Measurements from ENCODE around the gene CLINT1.

The CLINT1 gene

GRCh38 chr5:157820593-157821252, 38.2 kb downstream of the CLINT1 start:
- no peak for DNase-seq (ENCODE audit: low read depth)

- no peak for DNase-seq (ENCODE audit: low read depth)
These were observed 39.3 kb downstream of the CLINT1 start for GRCh38 chr5:157819502-157820115.

- no peak for DNase-seq (ENCODE audit: low read depth)
These were observed 40.6 kb downstream of the CLINT1 start for GRCh38 chr5:157818368-157818767.

- no peak for DNase-seq (ENCODE audit: low read depth)
These were observed 41.0 kb downstream of the CLINT1 start for GRCh38 chr5:157817928-157818327.

- DNase-seq (ENCODE audit: low read depth), result no peak
These were observed 41.6 kb downstream of the CLINT1 start for GRCh38 chr5:157817387-157817702.

GRCh38 chr5:157816682-157817386, 42.1 kb downstream of the CLINT1 start:
- DNase-seq (ENCODE audit: low read depth), result no peak

GRCh38 chr5:157812086-157812485, 46.9 kb downstream of the CLINT1 start:
- DNase-seq (ENCODE audit: low read depth), result no peak

GRCh38 chr5:157808043-157808442, 50.9 kb downstream of the CLINT1 start:
- no peak for DNase-seq (ENCODE audit: low read depth)

- no peak for DNase-seq (ENCODE audit: low read depth)
These were observed 56.2 kb downstream of the CLINT1 start for GRCh38 chr5:157802736-157803135.

GRCh38 chr5:157800137-157800536, 58.8 kb downstream of the CLINT1 start:
- DNase-seq (ENCODE audit: low read depth), result no peak

- no peak for DNase-seq (ENCODE audit: low read depth)
These were observed 59.4 kb downstream of the CLINT1 start for GRCh38 chr5:157799578-157799977.

GRCh38 chr5:157793301-157793700, 65.6 kb downstream of the CLINT1 start:
- DNase-seq (ENCODE audit: low read depth), result no peak

- no peak for DNase-seq (ENCODE audit: low read depth)
These were observed 73.1 kb downstream of the CLINT1 start for GRCh38 chr5:157785801-157786200.

GRCh38 chr5:157779221-157779620, 79.7 kb downstream of the CLINT1 start:
- no peak for DNase-seq (ENCODE audit: low read depth)

GRCh38 chr5:157778121-157778805, 80.7 kb downstream of the CLINT1 start:
- no peak for DNase-seq (ENCODE audit: low read depth)

- no peak for DNase-seq (ENCODE audit: low read depth)
These were observed 86.8 kb downstream of the CLINT1 start for GRCh38 chr5:157772127-157772526.

GRCh38 chr5:157770665-157771064, 88.3 kb downstream of the CLINT1 start:
- DNase-seq (ENCODE audit: low read depth), result no peak

GRCh38 chr5:157767689-157768088, 91.3 kb downstream of the CLINT1 start:
- DNase-seq (ENCODE audit: low read depth), result no peak

GRCh38 chr5:157766902-157767301, 92.0 kb downstream of the CLINT1 start:
- no peak for DNase-seq (ENCODE audit: low read depth)

GRCh38 chr5:157766442-157766841, 92.5 kb downstream of the CLINT1 start:
- DNase-seq (ENCODE audit: low read depth), result no peak

GRCh38 chr5:157764531-157764930, 94.4 kb downstream of the CLINT1 start:
- no peak for DNase-seq (ENCODE audit: low read depth)

GRCh38 chr5:157761690-157762621, 97.0 kb downstream of the CLINT1 start:
- no peak for DNase-seq (ENCODE audit: low read depth)
